HG02970 (cell line): ENCODE results near the gene PITX1.

Source experiments
- ATAC-seq: cut with Tn5 transposase; IDR thresholded peaks from one replicate; pipeline ENCODE4 v1.9.1; 2021; ENCODE audit warnings: mild to moderate bottlenecking, moderate library complexity, moderate number of reproducible peaks; ENCODE audit not compliant: unreplicated experiment, low FRiP score

PITX1 gene

DNA sequence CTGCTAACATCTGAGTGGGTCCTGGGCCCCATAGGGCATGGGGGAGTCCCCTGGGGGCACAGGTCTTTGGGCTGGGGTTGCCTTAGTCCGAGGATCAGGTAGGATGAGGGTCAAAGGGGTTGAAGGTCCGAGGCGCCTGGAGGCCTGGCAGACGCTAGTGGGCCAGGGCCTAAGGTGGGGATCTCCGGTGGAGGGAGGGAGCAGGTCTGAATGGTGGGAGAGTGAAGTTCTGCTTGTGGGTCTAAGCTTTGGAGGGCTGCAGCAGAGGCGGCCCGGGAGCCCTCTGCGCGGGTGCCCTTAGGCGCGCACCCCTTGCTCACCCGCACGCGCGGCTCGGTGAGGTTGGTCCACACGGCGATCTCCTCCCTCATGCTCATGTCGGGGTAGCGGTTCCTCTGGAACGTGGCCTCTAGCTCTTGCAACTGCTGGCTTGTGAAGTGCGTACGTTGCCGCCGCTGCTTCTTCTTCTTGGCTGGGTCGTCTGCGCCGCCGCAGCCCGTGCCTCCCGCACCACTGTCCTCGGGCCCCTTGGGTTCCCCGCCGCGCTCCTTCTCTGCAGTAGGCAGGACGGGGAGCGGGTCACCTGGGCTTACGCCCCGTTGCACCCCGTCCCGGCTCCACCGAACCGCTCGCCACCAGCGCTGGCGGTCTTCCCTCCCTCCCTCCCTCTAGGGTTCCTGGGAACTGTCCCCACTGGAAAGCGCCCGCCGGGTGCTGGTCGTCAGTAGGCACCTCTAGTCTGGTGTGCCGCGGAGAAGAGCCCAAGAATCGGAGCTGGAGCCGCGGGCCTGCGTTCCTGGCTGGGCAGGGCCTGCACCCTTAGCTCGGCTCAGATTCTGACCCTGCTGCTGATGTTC is 2.8 kb downstream of the PITX1 start:
- no peak for ATAC-seq

GRCh38 chr5:135030123-135030955 is 3.7 kb downstream of the PITX1 start:
- ATAC-seq, result no peak

DNA sequence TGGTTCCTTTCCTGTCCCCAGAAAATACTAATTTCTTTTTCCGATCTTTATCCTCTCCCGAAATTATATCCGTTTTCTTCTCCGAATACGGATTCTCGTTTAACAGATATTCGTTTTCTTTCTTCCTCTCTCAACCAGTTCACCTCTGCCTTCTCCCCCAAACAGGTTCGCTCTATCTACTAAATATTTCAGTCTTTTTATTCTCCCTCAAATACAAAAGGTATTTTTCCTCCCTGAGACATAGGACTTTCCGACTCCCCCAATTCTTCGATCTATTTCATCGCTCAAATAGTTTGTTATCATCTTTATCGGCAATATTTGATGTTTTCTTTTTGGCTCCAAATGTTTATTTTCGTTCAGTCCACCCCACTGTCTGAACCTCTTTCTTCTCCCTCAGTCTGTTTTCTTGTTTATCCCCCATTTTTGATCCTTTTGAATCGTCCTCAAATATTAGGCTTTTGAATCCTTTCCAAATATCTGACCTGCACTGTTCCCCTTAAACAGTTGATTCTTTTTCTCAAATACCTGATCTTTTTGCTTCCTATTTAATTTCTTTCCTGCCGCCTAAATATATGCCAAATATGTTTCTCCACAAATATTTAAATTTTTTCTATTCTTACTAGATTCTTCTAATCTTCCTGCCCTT is 4.4 kb downstream of the PITX1 start:
- no peak for ATAC-seq

DNA sequence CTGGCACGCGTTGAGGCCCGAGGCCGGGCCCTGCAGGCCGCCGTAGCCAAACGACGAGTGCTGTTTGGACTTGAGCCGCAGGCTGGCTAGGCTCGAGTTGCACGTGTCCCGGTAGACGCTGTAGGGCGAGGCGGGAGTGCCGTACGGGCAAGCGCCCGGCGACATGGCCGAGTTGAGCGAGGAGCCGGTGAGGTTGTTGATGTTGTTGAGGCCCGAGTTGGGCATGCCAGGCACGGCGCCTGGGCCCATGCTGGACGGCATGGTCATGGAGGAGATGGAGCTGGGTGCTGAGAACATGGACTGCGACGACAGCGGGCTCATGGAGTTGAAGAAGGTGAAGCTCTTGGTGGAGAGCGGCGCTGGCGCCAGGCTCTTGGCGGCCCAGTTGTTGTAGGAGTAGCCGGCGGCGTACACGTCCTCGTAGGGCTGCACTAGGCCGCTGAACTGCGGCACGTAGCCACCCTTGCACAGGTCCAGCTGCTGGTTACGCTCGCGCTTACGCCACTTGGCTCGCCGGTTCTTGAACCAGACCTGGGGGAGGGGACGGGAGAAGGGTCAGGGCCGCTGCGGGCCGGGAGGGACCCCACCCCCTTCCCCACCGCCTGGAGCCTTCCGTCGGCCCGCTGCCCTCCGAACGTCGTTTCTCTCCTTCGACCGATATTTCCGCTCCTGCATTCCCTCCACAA is 5.1 kb downstream of the PITX1 start:
- no peak for ATAC-seq

DNA sequence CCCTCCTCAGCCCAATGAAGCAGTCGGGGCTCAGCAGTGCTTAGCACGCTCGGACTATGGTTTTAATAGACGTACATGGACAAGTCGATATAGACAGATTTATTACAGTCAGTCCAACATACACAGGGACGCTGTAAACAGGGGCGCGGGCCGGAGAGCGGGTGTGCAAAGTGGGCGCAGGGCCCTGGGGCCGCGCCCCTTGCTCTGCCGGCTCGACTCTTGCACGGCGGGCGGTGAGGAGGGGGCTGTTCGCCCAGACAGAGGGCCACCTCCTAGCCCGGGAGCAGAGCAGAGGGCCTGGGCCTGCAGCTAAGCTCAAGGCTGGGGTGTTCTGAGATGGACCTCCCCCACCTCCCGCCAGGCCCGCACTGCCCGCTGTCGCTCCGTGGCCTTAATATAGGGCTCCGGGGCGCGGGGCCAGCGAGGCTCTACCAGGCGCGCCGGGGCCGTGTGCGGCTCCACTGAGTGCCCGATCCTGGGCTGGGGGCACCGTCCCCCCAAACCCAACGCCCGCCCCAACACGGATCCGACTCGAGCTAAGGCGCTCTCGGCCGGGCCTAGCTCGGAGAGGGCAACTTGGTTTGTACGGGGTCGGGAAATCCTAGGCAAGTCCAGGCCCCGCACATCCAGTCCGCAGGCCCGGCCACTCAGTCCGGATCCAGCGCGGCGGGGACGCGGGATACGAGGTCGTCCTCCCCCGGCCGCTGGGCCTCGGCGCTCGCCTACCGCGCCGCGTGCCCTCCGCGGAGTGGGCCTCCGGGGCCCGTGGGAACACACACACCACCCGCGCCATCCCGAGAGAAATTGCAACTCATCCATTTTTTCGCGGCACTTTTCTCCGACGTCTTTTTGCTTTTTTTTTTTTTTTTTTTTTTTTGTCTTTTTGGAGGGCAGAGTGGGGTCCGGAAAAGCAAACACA is 6.1 kb downstream of the PITX1 start:
- ATAC-seq, result no peak

GRCh38 chr5:135027266-135027696 is 6.7 kb downstream of the PITX1 start:
- ATAC-seq, result no peak

DNA sequence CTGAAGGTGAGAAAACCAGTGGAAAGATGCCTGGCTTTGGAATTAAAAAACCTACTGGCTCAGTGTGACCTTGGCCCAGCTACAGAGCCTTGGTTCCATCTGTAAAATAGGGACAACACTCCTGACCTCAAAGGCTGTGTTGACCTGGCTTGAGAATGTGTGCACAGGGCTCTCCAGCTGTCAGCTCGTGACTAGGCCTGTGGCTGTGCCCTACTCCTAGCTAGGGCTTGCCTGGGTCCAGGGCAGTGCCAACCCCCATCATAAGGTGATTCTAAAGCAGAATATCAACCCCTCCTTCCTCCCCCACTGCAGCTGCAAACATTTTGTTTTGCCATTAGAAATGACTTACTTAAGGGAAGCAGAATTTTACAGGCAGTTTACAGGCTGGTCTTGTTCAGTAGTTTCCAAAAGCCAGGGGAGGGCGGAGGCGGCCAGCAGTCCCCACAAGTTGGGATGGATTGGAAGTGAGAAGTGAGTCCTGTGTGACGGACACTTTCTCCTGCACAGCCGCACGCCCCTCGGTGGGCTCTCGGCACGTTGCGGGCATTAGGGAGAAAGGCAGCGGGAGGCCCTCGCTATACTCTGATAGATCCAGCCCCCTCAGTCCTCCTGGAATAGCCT is 7.3 kb downstream of the PITX1 start:
- no peak for ATAC-seq

DNA sequence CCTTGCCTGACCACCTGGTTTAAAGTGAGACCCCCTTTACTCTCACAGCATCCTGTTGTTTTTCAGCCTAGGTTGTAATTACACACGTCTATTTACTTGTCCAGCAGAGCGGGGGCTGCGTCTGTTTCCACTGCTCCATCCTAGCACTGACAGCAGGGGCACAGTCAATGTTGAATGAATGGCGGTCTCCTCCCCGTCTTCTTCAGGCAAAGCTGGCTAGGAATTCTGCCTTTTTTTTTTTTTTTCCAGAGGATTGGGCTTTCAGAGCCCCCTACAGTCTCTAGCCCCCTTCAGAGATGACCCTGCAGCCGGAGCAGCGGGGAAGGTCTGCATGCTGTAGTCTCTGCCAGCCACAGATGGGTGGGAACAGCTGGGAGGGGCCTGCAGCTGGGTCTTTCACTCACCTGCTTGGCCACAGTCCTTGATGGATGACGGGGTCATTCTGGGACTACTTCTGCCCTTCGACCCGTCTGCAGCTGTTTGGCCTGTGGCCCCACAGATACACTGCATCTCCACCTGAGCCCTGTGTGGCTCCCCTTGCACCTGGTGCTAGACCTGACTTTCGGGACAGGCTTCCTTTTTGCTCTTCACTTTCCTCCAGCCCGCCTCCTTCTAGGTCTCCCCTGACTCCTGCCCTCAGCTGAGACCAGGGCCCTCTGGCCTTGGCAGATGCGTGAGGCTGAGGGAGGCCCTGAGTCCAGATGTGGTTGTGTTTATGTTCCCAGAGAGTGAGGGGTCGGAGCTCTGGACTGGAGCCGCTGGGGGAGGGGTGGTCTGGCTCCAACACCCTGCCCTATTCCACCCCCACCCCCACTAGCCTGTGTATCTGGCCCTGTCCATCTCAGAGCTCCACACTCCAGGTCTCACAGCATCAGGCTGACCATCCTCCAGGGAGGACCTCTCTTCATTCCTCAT is 8.0 kb downstream of the PITX1 start:
- no peak for ATAC-seq

- ATAC-seq, result no peak
Measured at GRCh38 chr5:135024956-135025729, 8.9 kb downstream of the PITX1 start.

GRCh38 chr5:135020111-135020895 is 13.7 kb downstream of the PITX1 start:
- ATAC-seq, result no peak

DNA sequence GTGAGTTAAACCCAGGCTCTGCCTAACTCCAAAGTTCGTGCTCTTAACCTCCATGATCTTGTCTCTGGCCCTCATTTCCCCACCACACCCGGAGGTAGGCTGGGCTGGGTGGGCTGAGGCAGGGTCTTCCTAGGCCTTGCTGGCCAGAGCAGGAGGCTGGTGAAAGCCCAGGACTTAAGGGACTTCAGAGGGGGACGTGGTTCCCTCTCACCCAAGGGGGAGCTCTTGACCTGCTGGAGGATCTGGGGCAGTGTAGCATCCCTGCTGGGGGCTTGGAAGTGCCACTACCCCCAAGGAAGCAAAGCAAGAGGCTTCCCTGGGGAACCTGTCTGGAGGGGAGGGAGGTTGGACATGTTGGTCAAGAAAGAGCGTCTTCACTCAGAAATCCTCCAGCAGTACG is 14.7 kb downstream of the PITX1 start:
- ATAC-seq, result no peak

GRCh38 chr5:135018457-135018856 is 15.6 kb downstream of the PITX1 start:
- ATAC-seq, result no peak

DNA sequence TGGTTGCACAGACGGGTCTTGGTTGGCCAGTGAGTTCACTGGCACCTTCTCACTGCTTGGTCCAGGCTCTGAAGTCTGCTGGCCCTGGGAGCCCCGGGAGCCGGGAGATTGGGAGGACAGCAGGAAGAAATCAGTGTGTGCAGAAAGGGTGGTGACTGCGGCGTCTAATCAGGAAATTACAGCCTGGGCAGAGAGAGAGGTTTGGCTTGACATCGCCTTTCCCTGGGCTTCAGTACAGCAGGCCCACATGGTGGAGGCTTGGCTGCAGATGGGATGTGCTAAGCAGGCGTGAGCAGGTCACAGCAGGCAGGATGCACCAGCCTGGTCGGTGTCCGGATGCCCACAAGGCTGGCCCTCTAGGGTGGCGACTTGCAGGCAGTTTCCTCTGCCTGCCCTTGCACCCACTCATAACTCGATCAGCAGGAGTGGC is 17.2 kb downstream of the PITX1 start:
- ATAC-seq, result no peak

DNA sequence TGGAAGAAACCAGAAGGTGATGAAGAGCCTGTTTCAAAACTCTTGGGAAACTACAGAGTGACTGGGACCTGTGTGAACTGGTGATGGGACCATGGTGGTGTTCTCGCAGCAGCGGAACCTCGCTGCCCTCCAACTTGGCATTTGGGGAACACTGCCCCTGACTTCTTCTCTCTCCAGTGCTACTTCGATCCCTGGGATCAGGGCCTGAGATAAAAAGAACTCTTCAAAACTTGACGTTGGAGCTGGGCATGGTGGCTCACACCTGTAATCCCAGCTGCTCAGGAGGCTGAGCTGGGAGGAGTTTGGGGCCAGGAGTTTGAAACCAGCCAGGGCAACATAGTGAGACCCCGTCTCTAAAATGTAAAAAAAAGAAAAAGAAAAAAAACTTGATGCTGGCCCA is 18.1 kb downstream of the PITX1 start:
- ATAC-seq, result no peak

- ATAC-seq, result no peak
Measured at GRCh38 chr5:135013947-135014570, 20.0 kb downstream of the PITX1 start.

GRCh38 chr5:135013445-135013844 is 20.6 kb downstream of the PITX1 start:
- no peak for ATAC-seq
